Endothelial cell of umbilical vein (primary cell): ENCODE results near the gene TSPOAP1. TPM values are rescaled to one million over a fixed set of nuclear protein-coding genes. Genes with fewer than 3 reads are reported as not detected.
A peak's percentile ranks its signal among the peaks of the same experiment; 100 is the strongest.

Experiments used
- BruUV-seq: library from RNA; stranded (reverse); fragments of 400-500 nt; replicated peaks from 2 replicates; lab custom pipeline; 2021; lab: Mats Ljungman, UMichigan
- CTCF ChIA-PET: fragments of 300-600, 350-600 bp; sonication (Branson Sonifier 250); formaldehyde crosslinking; loops from one replicate; lab custom pipeline; 2021; ENCODE audit warnings: antibody characterized with exemption, inconsistent platforms; lab: Charles Lee
- POLR2A ChIA-PET: fragments of 300-600, 350-600 bp; sonication (Branson Sonifier 250); formaldehyde crosslinking; loops from one replicate; lab custom pipeline; 2021; ENCODE audit warnings: antibody characterized with exemption, inconsistent platforms; lab: Charles Lee
- DNase-seq: peaks from one replicate; pipeline ENCODE4 v3.0.0-alpha.2; 2011; ENCODE audit warnings: low read depth, low spot score
- FAIRE-seq: peaks from 2 replicates; lab custom pipeline; 2011; peaks lifted over from hg19 to GRCh38; lab: Jason Lieb, UNC
- H2AFZ ChIP-seq: 2 replicates; pipeline ENCODE4 v1.6.0; 2012; ENCODE audit warnings: low read depth, low read length, control low read depth, inconsistent platforms
- H3K27ac ChIP-seq: 2 replicates; pipeline ENCODE4 v1.5.1; 2011; ENCODE audit warnings: low read depth, mild to moderate bottlenecking, control low read depth, low read length, moderate library complexity; ENCODE audit not compliant: insufficient read depth
- H3K27me3 ChIP-seq, 2 experiments: 2 replicates each; pipeline versions ENCODE4 v1.6.0 to v1.6.1; 2011; ENCODE audit warnings: low read length in 2 of 2, mixed read lengths in 1 of 2; ENCODE audit not compliant: control insufficient read depth in 2 of 2, insufficient read depth in 2 of 2
- H3K36me3 ChIP-seq, 2 experiments: 2 replicates in 1 of 2; 3 replicates in 1 of 2; pipeline ENCODE4 v1.5.1; 2011; ENCODE audit warnings: low read length in 2 of 2, mild to moderate bottlenecking in 1 of 2, moderate library complexity in 1 of 2; ENCODE audit not compliant: control insufficient read depth in 2 of 2, insufficient read depth in 2 of 2; ENCODE audit errors: extremely low read depth in 1 of 2
- H3K4me1 ChIP-seq: 3 replicates; pipeline ENCODE4 v1.5.1; 2011; ENCODE audit warnings: mild to moderate bottlenecking, low read length; ENCODE audit not compliant: control insufficient read depth, insufficient read depth; ENCODE audit errors: extremely low read depth
- H3K4me2 ChIP-seq: 2 replicates; pipeline ENCODE4 v1.6.1; 2011; ENCODE audit warnings: low read length, control low read depth, mixed read lengths; ENCODE audit not compliant: insufficient read depth
- H3K4me3 ChIP-seq, 3 experiments: fragments of 200-600 bp in 1 of 3; sonication (generic), shearing (Covaris generic) in 1 of 3; replicated peaks in 1 of 3; 2 replicates each; pipeline ENCODE4 v1.5.1; 2011 to 2016; ENCODE audit warnings: control low read depth in 3 of 3, low read length in 3 of 3, mild to moderate bottlenecking in 2 of 3, inconsistent platforms in 1 of 3, low read depth in 1 of 3, moderate library complexity in 1 of 3; ENCODE audit not compliant: insufficient read depth in 1 of 3
- H3K79me2 ChIP-seq: 2 replicates; pipeline ENCODE4 v1.6.0; 2012; ENCODE audit warnings: low read length, inconsistent platforms; ENCODE audit not compliant: control insufficient read depth, insufficient read depth
- H3K9ac ChIP-seq: replicated peaks from 2 replicates; pipeline ENCODE3; 2011; ENCODE audit warnings: low read length, control low read depth; ENCODE audit not compliant: insufficient read depth; ENCODE audit errors: extremely low read depth
- H3K9me1 ChIP-seq: replicated peaks from 3 replicates; pipeline ENCODE4 v1.6.0; 2011; ENCODE audit warnings: mild to moderate bottlenecking, low read length; ENCODE audit not compliant: control insufficient read depth, insufficient read depth; ENCODE audit errors: extremely low read depth
- H3K9me3 ChIP-seq: replicated peaks from 2 replicates; pipeline ENCODE4 v1.5.1; 2012; ENCODE audit warnings: low read length, inconsistent platforms; ENCODE audit not compliant: control insufficient read depth, insufficient read depth
- H4K20me1 ChIP-seq: replicated peaks from 2 replicates; pipeline ENCODE3; 2011; ENCODE audit warnings: mild to moderate bottlenecking, low read length; ENCODE audit not compliant: control insufficient read depth, insufficient read depth; ENCODE audit errors: extremely low read depth
- EZH2 ChIP-seq: IDR thresholded peaks from 2 replicates; pipeline ENCODE4 v1.6.1; 2012; ENCODE audit warnings: borderline replicate concordance, low read depth, mild to moderate bottlenecking, moderate library complexity, low read length, inconsistent platforms; ENCODE audit not compliant: severe bottlenecking
- FOS ChIP-seq: IDR thresholded peaks from 2 replicates; pipeline ENCODE4 v1.6.1; 2011; ENCODE audit warnings: mild to moderate bottlenecking, low read length, moderate library complexity, borderline replicate concordance; ENCODE audit not compliant: insufficient read depth
- GATA2 ChIP-seq: IDR thresholded peaks from 2 replicates; pipeline ENCODE4 v1.7.0; 2011; ENCODE audit warnings: low read depth, mild to moderate bottlenecking, moderate library complexity, mixed read lengths, low read length; ENCODE audit not compliant: insufficient read length, insufficient read depth
- JUN ChIP-seq: IDR thresholded peaks from 2 replicates; pipeline ENCODE4 v1.6.1; 2011; ENCODE audit warnings: borderline replicate concordance, low read depth; ENCODE audit not compliant: insufficient read length, insufficient read depth
- MAX ChIP-seq: IDR thresholded peaks from 2 replicates; pipeline ENCODE4 v1.6.1; 2011; ENCODE audit not compliant: insufficient read depth, insufficient read length
- POLR2AphosphoS5 ChIP-seq: IDR thresholded peaks from 2 replicates; pipeline ENCODE4 v1.6.1; 2012; ENCODE audit warnings: low read depth, mild to moderate bottlenecking, control low read depth, low read length, moderate library complexity; ENCODE audit not compliant: insufficient read depth
- dilution Hi-C: fragments of 300-500 bp; cut with MboI; formaldehyde crosslinking; loops from one replicate; pipeline ENCODE4 v1.15.0; 2019; ENCODE audit warnings: low sequenced_read_pairs; ENCODE audit not compliant: extremely low pct_ligation_motif_present
- intact Hi-C: fragments of 100-400 bp; cut with micrococcal nuclease; formaldehyde crosslinking; loops from one replicate; pipeline ENCODE4 v1.10.0; 2022
- polyA plus RNA-seq, 4 experiments: library from polyadenylated mRNA; depleted of rRNA in 3 of 4; stranded (reverse) in 3 of 4; unstranded in 1 of 4; fragments of >200 nt; gene quantifications; 2 replicates each; pipeline versions ENCODE4 v1.2.1 to v1.2.3, GENCODE V29; 2011 to 2012; ENCODE audit warnings: missing spikeins in 1 of 4
- total RNA-seq: library from RNA; stranded (reverse); gene quantifications from 2 replicates; pipeline ENCODE4 v1.2.3, GENCODE V29; 2021
- TF ChIP-seq, protein P1 (sequence below), 2 donors: IDR thresholded peaks; 1 replicate in 1 of 2; 2 replicates in 1 of 2; pipeline ENCODE4 v1.5.1; 2011; ENCODE audit warnings: low read length in 2 of 2, mild to moderate bottlenecking in 2 of 2, moderate library complexity in 2 of 2, control low read depth in 1 of 2, inconsistent platforms in 1 of 2, low read depth in 1 of 2; ENCODE audit not compliant: insufficient read depth in 1 of 2; ENCODE audit errors: extremely low read depth in 1 of 2

TSPOAP1 gene
- total and polyA plus RNA-seq, 2 donors (not counting 3 experiments of a cell fraction or from before 2014, with no cell fraction given): not detected

- Histone ChIP-seq H3K4me3 (no peak overlapping the region), H3K9ac (no peak overlapping the region), H3K79me2 (no peaks in the 10 kb centered on the region), H3K4me2 (no peak overlapping the region), H3K9me3 (no peaks in the 10 kb centered on the region), H4K20me1 (no peaks in the 10 kb centered on the region), H3K27ac (no peak overlapping the region), H3K36me3 (no peaks in the 10 kb centered on the region), H3K27me3 (no peaks in the 10 kb centered on the region), H3K9me1 (no peaks in the 10 kb centered on the region), H3K4me1 (peaks cover 4% of the 10 kb centered on the region), H2AFZ (peak overlapping the region; percentile 75)
- intact Hi-C loops (no loop called here), dilution Hi-C loops (no loop called here)
- CTCF ChIA-PET: interaction anchor here (0.7 kb wide), 1 partner anchor 22 kb away, joined by 4 read pairs; no protein-coding TSS in a partner anchor
- FAIRE-seq: no peak
- POLR2A ChIA-PET: interaction anchor here (3.2 kb wide), 1 partner anchor 13 kb away, joined by 12 read pairs; the partner anchor contains the start of gene SUPT4H1
- no TSS peak for BruUV-seq
- TF ChIP-seq MAX (no peak), EZH2 (no peak), POLR2AphosphoS5 (no peak), FOS (no peak)
- no peak for DNase-seq
Measured at GRCh38 chr17:58338841-58339754, 10.5 kb upstream of the TSPOAP1 start.

- H4K20me1 ChIP-seq: no peaks in the 10 kb centered on the region
- DNase-seq (no peak), FAIRE-seq (no peak)
- no peak overlapping the region for H2AFZ ChIP-seq
- no TSS peak for BruUV-seq
- TF ChIP-seq, protein P1, sequence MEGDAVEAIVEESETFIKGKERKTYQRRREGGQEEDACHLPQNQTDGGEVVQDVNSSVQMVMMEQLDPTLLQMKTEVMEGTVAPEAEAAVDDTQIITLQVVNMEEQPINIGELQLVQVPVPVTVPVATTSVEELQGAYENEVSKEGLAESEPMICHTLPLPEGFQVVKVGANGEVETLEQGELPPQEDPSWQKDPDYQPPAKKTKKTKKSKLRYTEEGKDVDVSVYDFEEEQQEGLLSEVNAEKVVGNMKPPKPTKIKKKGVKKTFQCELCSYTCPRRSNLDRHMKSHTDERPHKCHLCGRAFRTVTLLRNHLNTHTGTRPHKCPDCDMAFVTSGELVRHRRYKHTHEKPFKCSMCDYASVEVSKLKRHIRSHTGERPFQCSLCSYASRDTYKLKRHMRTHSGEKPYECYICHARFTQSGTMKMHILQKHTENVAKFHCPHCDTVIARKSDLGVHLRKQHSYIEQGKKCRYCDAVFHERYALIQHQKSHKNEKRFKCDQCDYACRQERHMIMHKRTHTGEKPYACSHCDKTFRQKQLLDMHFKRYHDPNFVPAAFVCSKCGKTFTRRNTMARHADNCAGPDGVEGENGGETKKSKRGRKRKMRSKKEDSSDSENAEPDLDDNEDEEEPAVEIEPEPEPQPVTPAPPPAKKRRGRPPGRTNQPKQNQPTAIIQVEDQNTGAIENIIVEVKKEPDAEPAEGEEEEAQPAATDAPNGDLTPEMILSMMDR (IDR thresholded peaks at IDR 0.05; ENCODE audit: extremely low read depth in 1 of 2, insufficient read depth in 1 of 2, low read depth in 1 of 2, low read length in 2 of 2): no peak
- TF ChIP-seq FOS (no peak), POLR2AphosphoS5 (no peak), JUN (no peak), EZH2 (no peak), GATA2 (no peak)
- H3K27ac ChIP-seq: no peak overlapping the region
- POLR2A ChIA-PET: interaction anchor here (3.2 kb wide), 1 partner anchor 14 kb away, joined by 12 read pairs; the partner anchor contains the start of gene SUPT4H1
- no peaks in the 10 kb centered on the region for H3K9me3 ChIP-seq
- H3K4me3 ChIP-seq: no peak overlapping the region
- H3K4me1 ChIP-seq: peaks cover 4% of the 10 kb centered on the region
- H3K4me2 ChIP-seq: no peak overlapping the region
- no peaks in the 10 kb centered on the region for H3K36me3 ChIP-seq
- CTCF ChIA-PET: no interaction called here
- H3K9me1 ChIP-seq: no peaks in the 10 kb centered on the region
- no peak overlapping the region for H3K9ac ChIP-seq
- H3K79me2 ChIP-seq: no peaks in the 10 kb centered on the region
- H3K27me3 ChIP-seq: no peaks in the 10 kb centered on the region
- dilution Hi-C loops: no loop called here
- intact Hi-C loops: no loop called here
Measured at GRCh38 chr17:58338454-58338840, 9.9 kb upstream of the TSPOAP1 start.
